ENCODE results near the gene RNF11.

The RNF11 gene

GRCh38 chr1:51265618-51266017, 29.5 kb downstream of the RNF11 start:
- no peak for DNase-seq (ENCODE audit: low spot score)

- no peak for DNase-seq (ENCODE audit: low spot score)
These were observed 30.1 kb downstream of the RNF11 start for GRCh38 chr1:51266181-51266580.

GRCh38 chr1:51266791-51267190, 30.7 kb downstream of the RNF11 start:
- DNase-seq (ENCODE audit: low spot score), result no peak

GRCh38 chr1:51268634-51269033, 32.6 kb downstream of the RNF11 start:
- no peak for DNase-seq (ENCODE audit: low spot score)

- DNase-seq (ENCODE audit: low spot score), result no peak
These were observed 34.7 kb downstream of the RNF11 start for GRCh38 chr1:51270751-51271150.

GRCh38 chr1:51272916-51273315, 36.8 kb downstream of the RNF11 start:
- no peak for DNase-seq (ENCODE audit: low spot score)

- no peak for DNase-seq (ENCODE audit: low spot score)
These were observed 38.6 kb downstream of the RNF11 start for GRCh38 chr1:51274676-51275075.

GRCh38 chr1:51276286-51276685, 40.2 kb downstream of the RNF11 start:
- DNase-seq (ENCODE audit: low spot score), result no peak

GRCh38 chr1:51280321-51280978, 44.4 kb downstream of the RNF11 start:
- DNase-seq (ENCODE audit: low spot score), result no peak

- no peak for DNase-seq (ENCODE audit: low spot score)
These were observed 45.7 kb downstream of the RNF11 start for GRCh38 chr1:51281807-51282206.

GRCh38 chr1:51282605-51283004, 46.5 kb downstream of the RNF11 start:
- DNase-seq (ENCODE audit: low spot score), result no peak

GRCh38 chr1:51283979-51284378, 47.9 kb downstream of the RNF11 start:
- DNase-seq (ENCODE audit: low spot score), result no peak

- peak; percentile 67 for DNase-seq (ENCODE audit: low spot score)
These were observed 48.4 kb downstream of the RNF11 start for GRCh38 chr1:51284487-51284954.

- DNase-seq (ENCODE audit: low spot score), result no peak
These were observed 49.0 kb downstream of the RNF11 start for GRCh38 chr1:51285055-51285454.

- no peak for DNase-seq (ENCODE audit: low spot score)
These were observed 51.9 kb downstream of the RNF11 start for GRCh38 chr1:51287966-51288365.

GRCh38 chr1:51288578-51288977, 52.5 kb downstream of the RNF11 start:
- DNase-seq (ENCODE audit: low spot score), result no peak

- DNase-seq (ENCODE audit: low spot score), result no peak
These were observed 53.8 kb downstream of the RNF11 start for GRCh38 chr1:51289676-51290488.

- no peak for DNase-seq (ENCODE audit: low spot score)
These were observed 54.4 kb downstream of the RNF11 start for GRCh38 chr1:51290489-51290847.

- DNase-seq (ENCODE audit: low spot score), result no peak
These were observed 57.9 kb downstream of the RNF11 start for GRCh38 chr1:51293898-51294515.

GRCh38 chr1:51294566-51295184, 58.6 kb downstream of the RNF11 start:
- no peak for DNase-seq (ENCODE audit: low spot score)

- DNase-seq (ENCODE audit: low spot score), result no peak
These were observed 59.9 kb downstream of the RNF11 start for GRCh38 chr1:51295926-51296325.
